ENCODE results near the gene HSD3B7. TPM values are rescaled to one million over a fixed set of nuclear protein-coding genes. Genes with fewer than 3 reads are reported as not detected.

Gene HSD3B7
- total and polyA plus RNA-seq, 12 donors: 2.7 to 78.8 (median 32.8) TPM

DNA sequence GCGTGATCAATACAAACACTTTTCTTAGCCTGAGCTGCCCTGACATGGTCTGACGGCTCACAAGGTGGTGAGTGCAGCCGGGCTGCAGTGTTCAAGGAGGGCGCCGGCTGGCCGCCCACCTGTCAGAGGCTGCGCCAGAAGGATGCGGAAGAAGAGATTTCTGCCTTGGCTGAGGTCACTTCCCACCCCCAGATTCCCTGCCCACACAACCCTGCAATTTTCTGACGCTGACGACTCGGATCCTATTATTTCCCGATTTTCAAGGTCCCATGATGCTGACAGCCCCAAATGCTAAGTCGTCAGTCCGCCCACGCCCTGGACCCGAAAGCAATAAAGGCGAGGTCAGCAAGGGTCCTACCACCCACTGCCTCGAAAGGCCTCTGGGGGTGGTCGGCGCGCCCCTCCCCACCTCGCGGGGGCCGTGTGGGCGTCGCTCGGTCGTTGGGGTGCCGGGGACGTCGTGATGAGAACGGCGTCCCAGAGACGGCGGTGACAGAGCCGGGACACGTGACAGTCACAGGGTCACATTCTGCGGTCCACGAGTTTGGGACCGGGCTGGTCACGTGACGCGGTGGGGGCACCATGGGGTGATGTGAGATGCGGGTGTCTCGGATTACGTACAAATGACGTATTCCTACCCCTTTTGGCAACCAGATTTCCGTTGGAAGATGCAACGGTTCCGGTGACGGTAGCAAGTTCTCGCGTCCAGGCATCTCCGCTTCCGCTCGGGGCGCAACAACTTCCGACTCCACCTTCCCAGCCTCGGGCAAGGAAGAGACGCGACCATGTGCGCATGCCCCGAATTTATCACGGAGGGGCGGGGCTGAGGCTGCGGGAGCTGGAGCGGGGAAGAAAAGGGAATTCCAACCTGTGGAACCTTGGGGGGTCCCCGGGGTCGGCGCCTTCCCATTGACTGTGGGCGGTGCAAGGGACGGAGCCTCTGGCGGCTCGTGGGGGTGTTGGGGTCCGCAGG is 48.0 kb downstream of the HSD3B7 start, which contains the start of gene STX4:
STX4 (plus strand) TSS at position 823 of the 973 bp plus-strand sequence. CDS start 248 bp downstream, outside the sequence.
- H3K36me3 ChIP-seq (replicated peaks in 1 of 2): peaks cover 0 to 25% of the 10 kb centered on the region in 2 donors
- peak within 1 kb of the TSS; percentile 79 to 98 (median 92) for H3K27ac ChIP-seq
- 1 to 2% (median 1%) methylated on average over 27 to 75 of the region's 75 CpGs for WGBS, 4 donors
- H3K27me3 ChIP-seq: no peaks in the 10 kb centered on the region
- peak; percentile 97 to 99 (median 98) for DNase-seq
- H3K4me1 ChIP-seq (replicated peaks in 1 of 2): peaks cover 5 to 8% of the 10 kb centered on the region in 2 donors
- no peaks in the 10 kb centered on the region for H3K9me3 ChIP-seq (replicated peaks in 1 of 3)
- intact Hi-C loops (cut with DNase I): no loop called here
- TF ChIP-seq, protein P1, sequence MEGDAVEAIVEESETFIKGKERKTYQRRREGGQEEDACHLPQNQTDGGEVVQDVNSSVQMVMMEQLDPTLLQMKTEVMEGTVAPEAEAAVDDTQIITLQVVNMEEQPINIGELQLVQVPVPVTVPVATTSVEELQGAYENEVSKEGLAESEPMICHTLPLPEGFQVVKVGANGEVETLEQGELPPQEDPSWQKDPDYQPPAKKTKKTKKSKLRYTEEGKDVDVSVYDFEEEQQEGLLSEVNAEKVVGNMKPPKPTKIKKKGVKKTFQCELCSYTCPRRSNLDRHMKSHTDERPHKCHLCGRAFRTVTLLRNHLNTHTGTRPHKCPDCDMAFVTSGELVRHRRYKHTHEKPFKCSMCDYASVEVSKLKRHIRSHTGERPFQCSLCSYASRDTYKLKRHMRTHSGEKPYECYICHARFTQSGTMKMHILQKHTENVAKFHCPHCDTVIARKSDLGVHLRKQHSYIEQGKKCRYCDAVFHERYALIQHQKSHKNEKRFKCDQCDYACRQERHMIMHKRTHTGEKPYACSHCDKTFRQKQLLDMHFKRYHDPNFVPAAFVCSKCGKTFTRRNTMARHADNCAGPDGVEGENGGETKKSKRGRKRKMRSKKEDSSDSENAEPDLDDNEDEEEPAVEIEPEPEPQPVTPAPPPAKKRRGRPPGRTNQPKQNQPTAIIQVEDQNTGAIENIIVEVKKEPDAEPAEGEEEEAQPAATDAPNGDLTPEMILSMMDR (IDR thresholded peaks at IDR 0.05): peak in 2 of 6 experiments; percentile 18 to 21
- TF ChIP-seq POLR2A (IDR thresholded peaks at IDR 0.05): peak; percentile 46 to 53
- peak within 1 kb of the TSS; percentile 37 to 73 (median 70) for H3K4me3 ChIP-seq

GRCh38 chr16:31033709-31034492 is 48.9 kb downstream of the HSD3B7 start:
- peaks cover 5 to 8% of the 10 kb centered on the region in 2 donors for H3K4me1 ChIP-seq (replicated peaks in 1 of 2)
- TF ChIP-seq POLR2A (IDR thresholded peaks at IDR 0.05): peak in 1 of 2 donors; percentile 66
- TF ChIP-seq, protein P1 (IDR thresholded peaks at IDR 0.05): peak in 1 of 6 experiments; percentile 1
- peak; percentile 89 to 96 (median 94) for DNase-seq
- intact Hi-C loops (cut with DNase I): no loop called here
- H3K27me3 ChIP-seq: no peaks in the 10 kb centered on the region
- H3K9me3 ChIP-seq (replicated peaks in 1 of 3): no peaks in the 10 kb centered on the region
- peak overlapping the region; percentile 37 to 73 (median 70) for H3K4me3 ChIP-seq
- H3K36me3 ChIP-seq (replicated peaks in 1 of 2): peaks cover 0 to 34% of the 10 kb centered on the region in 2 donors
- WGBS, 4 donors: 0 to 2% (median 1%) methylated on average over 27 to 47 of the region's 47 CpGs
- H3K27ac ChIP-seq: peak overlapping the region; percentile 77 to 98 (median 80)

DNA sequence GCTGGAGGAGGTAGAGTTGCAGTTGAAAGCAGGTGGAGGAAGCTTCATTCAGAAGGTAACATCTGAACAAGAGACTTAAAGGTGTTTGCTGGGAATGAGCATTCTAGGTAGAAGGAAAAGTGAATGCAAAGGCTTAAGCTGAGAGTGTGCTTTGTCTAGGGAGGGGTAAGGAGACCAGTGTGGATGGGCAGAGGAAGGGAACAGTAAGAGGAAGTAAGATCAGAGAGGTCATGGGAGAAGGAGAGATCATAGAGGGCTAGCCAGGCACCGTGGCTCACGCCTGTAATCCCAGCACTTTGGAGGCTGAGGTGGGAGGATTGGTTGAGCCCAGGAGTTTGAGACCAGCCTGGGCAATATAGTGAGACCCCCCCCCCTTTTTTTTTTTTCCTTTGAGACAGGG is 51.7 kb downstream of the HSD3B7 start:
- 41 to 82% (median 59%) methylated on average over 2 of the region's 2 CpGs for WGBS, 4 donors
- Histone ChIP-seq H3K4me1 (replicated peaks in 1 of 2) (peaks cover 5 to 8% of the 10 kb centered on the region in 2 donors), H3K9me3 (replicated peaks in 1 of 3) (no peaks in the 10 kb centered on the region), H3K36me3 (replicated peaks in 1 of 2) (peaks cover 0 to 52% of the 10 kb centered on the region in 2 donors), H3K4me3 (no peak overlapping the region), H3K27ac (no peak overlapping the region), H3K27me3 (no peaks in the 10 kb centered on the region)
- intact Hi-C loops (cut with DNase I): no loop called here
- TF ChIP-seq POLR2A (IDR thresholded peaks at IDR 0.05): no peak
- TF ChIP-seq, protein P1 (IDR thresholded peaks at IDR 0.05): no peak
- no peak for DNase-seq

Small RNAs within 50 kb of the gene (small RNA-seq; reads per million reads assigned to genes)
- 0 reads per million in 2 donors for gene AC135048.1

Other genes with a start within 250 kb of the HSD3B7 start
- gene PHKG2, start 236.8 kb upstream of the HSD3B7 start, total RNA-seq: 10 to 100 TPM; 25.4 to 48.3 (median 34.3) TPM
- 10 to 100 TPM; 18.7 to 82.8 (median 58.5) TPM for gene PHKG2, start 236.8 kb upstream of the HSD3B7 start, polyA plus RNA-seq
- 10 to 100 TPM in 3 of 9 donors, 1 to 10 TPM in 6; 2.3 to 22.1 (median 7.9) TPM for gene CFAP119, start 223.1 kb upstream of the HSD3B7 start, total RNA-seq
- 10 to 100 TPM in 2 of 3 donors, 1 to 10 TPM in 1; 6.3 to 37.6 (median 24.6) TPM for gene CFAP119, start 223.1 kb upstream of the HSD3B7 start, polyA plus RNA-seq
- gene RNF40, start 222.9 kb upstream of the HSD3B7 start, total RNA-seq: 100 to 1,000 TPM in 8 of 9 donors, 10 to 100 TPM in 1; 86.9 to 164 (median 108) TPM
- gene RNF40, start 222.9 kb upstream of the HSD3B7 start, polyA plus RNA-seq: 100 to 1,000 TPM; 121 to 143 (median 137) TPM
- gene ZNF629, start 198.0 kb upstream of the HSD3B7 start, total RNA-seq: 10 to 100 TPM; 16.6 to 27.0 (median 24.2) TPM
- 10 to 100 TPM in 2 of 3 donors, 1 to 10 TPM in 1; 7.9 to 14.7 (median 13.6) TPM for gene ZNF629, start 198.0 kb upstream of the HSD3B7 start, polyA plus RNA-seq
- gene BCL7C, start 91.1 kb upstream of the HSD3B7 start, total RNA-seq: 10 to 100 TPM; 18.0 to 45.3 (median 30.9) TPM
- 10 to 100 TPM in 2 of 3 donors, 1 to 10 TPM in 1; 7.7 to 88.3 (median 50.1) TPM for gene BCL7C, start 91.1 kb upstream of the HSD3B7 start, polyA plus RNA-seq
- gene CTF1, start 88.6 kb upstream of the HSD3B7 start, total RNA-seq: 10 to 100 TPM in 4 of 9 donors, 1 to 10 TPM in 5; 2.1 to 13.9 (median 8.2) TPM
- gene CTF1, start 88.6 kb upstream of the HSD3B7 start, polyA plus RNA-seq: 1 to 10 TPM; 4.0 to 7.0 (median 4.7) TPM
- gene FBXL19, start 61.6 kb upstream of the HSD3B7 start, total RNA-seq: 10 to 100 TPM in 7 of 9 donors, 1 to 10 TPM in 2; 6.6 to 17.6 (median 12.4) TPM
- gene FBXL19, start 61.6 kb upstream of the HSD3B7 start, polyA plus RNA-seq: 10 to 100 TPM in 2 of 3 donors, 1 to 10 TPM in 1; 1.6 to 74.1 (median 14.0) TPM
- 100 to 1,000 TPM in 1 of 9 donors, 10 to 100 TPM in 8; 25.6 to 101 (median 86.3) TPM for gene ORAI3, start 36.1 kb upstream of the HSD3B7 start, total RNA-seq
- 10 to 100 TPM; 19.5 to 60.5 (median 45.8) TPM for gene ORAI3, start 36.1 kb upstream of the HSD3B7 start, polyA plus RNA-seq
- gene SETD1A, start 27.5 kb upstream of the HSD3B7 start, total RNA-seq: 10 to 100 TPM in 6 of 9 donors, 1 to 10 TPM in 3; 2.3 to 23.0 (median 11.6) TPM
- 10 to 100 TPM in 2 of 3 donors, 1 to 10 TPM in 1; 8.7 to 40.1 (median 19.1) TPM for gene SETD1A, start 27.5 kb upstream of the HSD3B7 start, polyA plus RNA-seq
- 1 to 10 TPM in 5 of 9 donors, under 1 TPM in 2, not detected in 2; 0.17 to 2.5 (median 2.0) TPM for gene STX1B, start 25.4 kb downstream of the HSD3B7 start, total RNA-seq
- gene STX1B, start 25.4 kb downstream of the HSD3B7 start, polyA plus RNA-seq: 1 to 10 TPM in 2 of 3 donors, under 1 TPM in 1; 0.71 to 5.3 (median 1.2) TPM
- 10 to 100 TPM; 25.0 to 99.5 (median 34.4) TPM for gene STX4, start 48.4 kb downstream of the HSD3B7 start, total RNA-seq
- gene STX4, start 48.4 kb downstream of the HSD3B7 start, polyA plus RNA-seq: 100 to 1,000 TPM in 2 of 3 donors, 10 to 100 TPM in 1; 48.4 to 225 (median 152) TPM
- 10 to 100 TPM in 8 of 9 donors, 1 to 10 TPM in 1; 2.4 to 29.5 (median 11.2) TPM for gene ZNF668, start 89.0 kb downstream of the HSD3B7 start, total RNA-seq
- gene ZNF668, start 89.0 kb downstream of the HSD3B7 start, polyA plus RNA-seq: 10 to 100 TPM in 2 of 3 donors, 1 to 10 TPM in 1; 6.2 to 19.5 (median 11.7) TPM
- gene ZNF646, start 89.2 kb downstream of the HSD3B7 start, total RNA-seq: 10 to 100 TPM in 8 of 9 donors, 1 to 10 TPM in 1; 6.9 to 17.8 (median 13.9) TPM
- gene ZNF646, start 89.2 kb downstream of the HSD3B7 start, polyA plus RNA-seq: 10 to 100 TPM in 1 of 3 donors, 1 to 10 TPM in 2; 3.1 to 15.4 (median 3.7) TPM
- 1 to 10 TPM in 4 of 9 donors, under 1 TPM in 5; 0.18 to 3.0 (median 0.89) TPM for gene PRSS53, start 103.7 kb downstream of the HSD3B7 start, total RNA-seq
- 10 to 100 TPM in 1 of 3 donors, 1 to 10 TPM in 1, under 1 TPM in 1; 0.29 to 11.0 (median 3.1) TPM for gene PRSS53, start 103.7 kb downstream of the HSD3B7 start, polyA plus RNA-seq
- 100 to 1,000 TPM in 7 of 9 donors, 10 to 100 TPM in 2; 38.6 to 267 (median 154) TPM for gene VKORC1, start 109.6 kb downstream of the HSD3B7 start, total RNA-seq
- gene VKORC1, start 109.6 kb downstream of the HSD3B7 start, polyA plus RNA-seq: 100 to 1,000 TPM in 1 of 3 donors, 10 to 100 TPM in 2; 69.5 to 120 (median 82.1) TPM
- 100 to 1,000 TPM in 5 of 9 donors, 10 to 100 TPM in 4; 27.0 to 181 (median 104) TPM for gene BCKDK, start 123.2 kb downstream of the HSD3B7 start, total RNA-seq
- 10 to 100 TPM; 30.6 to 32.1 (median 30.6) TPM for gene BCKDK, start 123.2 kb downstream of the HSD3B7 start, polyA plus RNA-seq
- 10 to 100 TPM; 61.1 to 94.0 (median 83.5) TPM for gene KAT8, start 132.5 kb downstream of the HSD3B7 start, total RNA-seq
- gene KAT8, start 132.5 kb downstream of the HSD3B7 start, polyA plus RNA-seq: 100 to 1,000 TPM in 1 of 3 donors, 10 to 100 TPM in 2; 45.0 to 148 (median 97.4) TPM
- gene PRSS8, start 150.5 kb downstream of the HSD3B7 start, total RNA-seq: 1 to 10 TPM in 1 of 9 donors, under 1 TPM in 4, not detected in 4; 0.41 to 1.8 (median 0.65) TPM
- under 1 TPM in 2 of 3 donors, not detected in 1; 0.16 to 0.20 TPM for gene PRSS8, start 150.5 kb downstream of the HSD3B7 start, polyA plus RNA-seq
- 10 to 100 TPM in 1 of 9 donors, 1 to 10 TPM in 7, under 1 TPM in 1; 0.89 to 18.3 (median 7.3) TPM for gene PRSS36, start 164.9 kb downstream of the HSD3B7 start, total RNA-seq
- 10 to 100 TPM in 1 of 3 donors, 1 to 10 TPM in 2; 1.0 to 17.7 (median 8.2) TPM for gene PRSS36, start 164.9 kb downstream of the HSD3B7 start, polyA plus RNA-seq
- 100 to 1,000 TPM in 4 of 9 donors, 10 to 100 TPM in 5; 12.7 to 285 (median 47.5) TPM for gene FUS, start 194.9 kb downstream of the HSD3B7 start, total RNA-seq
- 100 to 1,000 TPM; 288 to 536 (median 474) TPM for gene FUS, start 194.9 kb downstream of the HSD3B7 start, polyA plus RNA-seq
- gene PYCARD, start 217.6 kb downstream of the HSD3B7 start, total RNA-seq: 10 to 100 TPM in 8 of 9 donors, 1 to 10 TPM in 1; 9.6 to 54.4 (median 23.6) TPM
- 10 to 100 TPM in 2 of 3 donors, 1 to 10 TPM in 1; 3.2 to 31.7 (median 30.7) TPM for gene PYCARD, start 217.6 kb downstream of the HSD3B7 start, polyA plus RNA-seq
- gene TRIM72, start 228.9 kb downstream of the HSD3B7 start, total RNA-seq: under 1 TPM in 3 of 9 donors, not detected in 6; 0.04 to 0.24 (median 0.06) TPM
- under 1 TPM in 2 of 3 donors, not detected in 1; 0.03 to 0.08 TPM for gene TRIM72, start 228.9 kb downstream of the HSD3B7 start, polyA plus RNA-seq
- not detected for gene PYDC1, start 231.9 kb downstream of the HSD3B7 start, total RNA-seq
- gene PYDC1, start 231.9 kb downstream of the HSD3B7 start, polyA plus RNA-seq: not detected

All from adrenal gland (tissue), 12 donors.